GM21447 (cell line): Measurements from ENCODE around the gene TTC34.

Experiments
- ATAC-seq: cut with Tn5 transposase; IDR thresholded peaks from one replicate; pipeline ENCODE4 v1.9.1; 2021; ENCODE audit not compliant: unreplicated experiment

TTC34 gene

GRCh38 chr1:2801535-2802291 lies at the start of gene TTC34:
TTC34 (minus strand) TSS chr1:2801693; CDS start chr1:2800827, 866 bp downstream.
- no peak for ATAC-seq

GRCh38 chr1:2850502-2850901 lies 49.0 kb upstream of the TTC34 start:
- no peak for ATAC-seq

- no peak for ATAC-seq
Observed at GRCh38 chr1:2848006-2848670, 46.6 kb upstream of the TTC34 start.

- no peak for ATAC-seq
Observed at GRCh38 chr1:2847086-2847985, 45.8 kb upstream of the TTC34 start.

GRCh38 chr1:2845869-2846268 lies 44.4 kb upstream of the TTC34 start:
- no peak for ATAC-seq

GRCh38 chr1:2840036-2840809 lies 38.7 kb upstream of the TTC34 start:
- no peak for ATAC-seq

GRCh38 chr1:2837823-2838222 lies 36.3 kb upstream of the TTC34 start:
- no peak for ATAC-seq

- ATAC-seq = no peak
Observed at GRCh38 chr1:2837316-2837715, 35.8 kb upstream of the TTC34 start.

GRCh38 chr1:2836333-2836970 lies 35.0 kb upstream of the TTC34 start:
- no peak for ATAC-seq

GRCh38 chr1:2835650-2836159 lies 34.2 kb upstream of the TTC34 start:
- ATAC-seq = no peak

- no peak for ATAC-seq
Observed at GRCh38 chr1:2834741-2835564, 33.5 kb upstream of the TTC34 start.

- ATAC-seq = no peak
Observed at GRCh38 chr1:2834146-2834475, 32.6 kb upstream of the TTC34 start.

- no peak for ATAC-seq
Observed at GRCh38 chr1:2833454-2834145, 32.1 kb upstream of the TTC34 start.

- no peak for ATAC-seq
Observed at GRCh38 chr1:2832506-2833453, 31.3 kb upstream of the TTC34 start.

GRCh38 chr1:2831596-2832212 lies 30.2 kb upstream of the TTC34 start:
- no peak for ATAC-seq

- ATAC-seq = no peak
Observed at GRCh38 chr1:2830761-2831425, 29.4 kb upstream of the TTC34 start.
